ENCODE measurements around the gene COTL1. TPM values are rescaled to one million over a fixed set of nuclear protein-coding genes. Genes with fewer than 3 reads are reported as not detected.

COTL1 gene
- total RNA-seq, 1 donor from 2014 or later: 179 TPM

DNA sequence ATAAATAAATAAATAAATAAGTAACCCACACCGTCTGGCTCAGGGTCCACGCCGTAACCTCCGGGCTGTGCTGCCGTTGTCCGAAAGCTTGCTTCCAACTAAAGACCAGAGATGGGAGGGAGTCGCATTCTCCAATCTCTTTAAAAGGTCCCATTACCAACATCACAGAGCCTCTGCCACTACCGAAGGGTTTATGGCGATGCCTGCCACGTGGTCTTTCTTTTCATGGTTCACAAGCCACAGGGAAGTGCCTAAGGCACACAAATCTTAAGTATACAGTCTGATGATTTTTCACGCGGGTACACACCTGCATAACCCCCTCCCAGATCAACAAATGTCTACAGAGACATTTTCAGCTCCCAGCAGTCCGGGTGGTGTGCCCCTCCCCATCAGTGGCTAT is 1.4 kb downstream of the COTL1 start:
- H3K27me3 Mint-ChIP-seq: peaks cover 6% of the 10 kb centered on the region
- TF ChIP-seq, protein P1, sequence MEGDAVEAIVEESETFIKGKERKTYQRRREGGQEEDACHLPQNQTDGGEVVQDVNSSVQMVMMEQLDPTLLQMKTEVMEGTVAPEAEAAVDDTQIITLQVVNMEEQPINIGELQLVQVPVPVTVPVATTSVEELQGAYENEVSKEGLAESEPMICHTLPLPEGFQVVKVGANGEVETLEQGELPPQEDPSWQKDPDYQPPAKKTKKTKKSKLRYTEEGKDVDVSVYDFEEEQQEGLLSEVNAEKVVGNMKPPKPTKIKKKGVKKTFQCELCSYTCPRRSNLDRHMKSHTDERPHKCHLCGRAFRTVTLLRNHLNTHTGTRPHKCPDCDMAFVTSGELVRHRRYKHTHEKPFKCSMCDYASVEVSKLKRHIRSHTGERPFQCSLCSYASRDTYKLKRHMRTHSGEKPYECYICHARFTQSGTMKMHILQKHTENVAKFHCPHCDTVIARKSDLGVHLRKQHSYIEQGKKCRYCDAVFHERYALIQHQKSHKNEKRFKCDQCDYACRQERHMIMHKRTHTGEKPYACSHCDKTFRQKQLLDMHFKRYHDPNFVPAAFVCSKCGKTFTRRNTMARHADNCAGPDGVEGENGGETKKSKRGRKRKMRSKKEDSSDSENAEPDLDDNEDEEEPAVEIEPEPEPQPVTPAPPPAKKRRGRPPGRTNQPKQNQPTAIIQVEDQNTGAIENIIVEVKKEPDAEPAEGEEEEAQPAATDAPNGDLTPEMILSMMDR (conservative IDR thresholded peaks at IDR 0.05): no peak
- peak overlapping the region; percentile 56 for H3K27ac Mint-ChIP-seq
- peaks cover 42% of the 10 kb centered on the region for H3K4me1 Mint-ChIP-seq (ENCODE audit: unreplicated experiment)
- peaks cover 8% of the 10 kb centered on the region for H3K36me3 Mint-ChIP-seq
- H3K4me3 Mint-ChIP-seq: peak overlapping the region; percentile 97
- no peaks in the 10 kb centered on the region for H3K9me3 Mint-ChIP-seq
- no peak for DNase-seq (ENCODE audit: extremely low spot score, unreplicated experiment)

DNA sequence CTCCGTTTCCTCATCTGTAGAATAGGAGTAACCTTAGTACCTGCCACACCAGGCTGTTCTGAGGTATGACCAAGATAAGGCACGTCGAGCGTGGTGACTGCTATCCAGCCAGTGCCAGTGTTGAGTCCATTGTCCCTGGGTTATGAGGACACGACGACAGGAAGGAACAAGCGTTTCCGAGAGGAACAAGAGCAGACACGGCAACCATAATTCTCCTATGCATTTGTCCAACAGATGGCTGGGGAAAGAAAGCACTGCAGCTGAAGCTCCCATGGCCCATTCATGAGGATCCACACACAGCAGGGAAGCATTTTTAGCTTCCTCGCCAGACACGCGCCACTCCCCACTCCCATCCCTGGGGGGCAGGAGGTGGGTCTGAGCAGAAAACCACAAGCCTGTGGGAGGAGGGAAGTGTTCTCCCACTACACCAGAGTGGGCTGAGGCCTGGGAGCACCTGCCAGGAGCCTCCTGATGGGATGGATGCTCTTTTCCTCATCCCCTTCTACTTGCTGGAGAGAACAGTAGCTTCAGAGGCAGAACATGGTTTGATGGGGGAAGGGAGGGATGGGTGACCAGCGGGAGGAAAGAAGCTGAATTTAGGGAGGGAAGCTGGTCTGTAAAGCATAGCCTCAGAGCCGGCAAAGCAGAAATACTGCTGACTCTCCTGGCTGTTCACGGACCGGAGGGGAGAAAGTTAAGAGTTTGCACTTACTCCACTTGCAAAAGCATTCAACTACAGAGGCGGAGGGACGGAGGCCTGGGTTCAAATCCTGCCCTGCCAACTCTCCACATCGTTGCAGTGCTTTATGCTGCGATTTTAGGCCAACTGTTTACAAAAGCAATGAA is 2.7 kb downstream of the COTL1 start:
- peaks cover 13% of the 10 kb centered on the region for H3K36me3 Mint-ChIP-seq
- TF ChIP-seq, protein P1 (conservative IDR thresholded peaks at IDR 0.05): no peak
- no peak for DNase-seq (ENCODE audit: extremely low spot score, unreplicated experiment)
- peaks cover 6% of the 10 kb centered on the region for H3K27me3 Mint-ChIP-seq
- peak overlapping the region; percentile 76 for H3K4me3 Mint-ChIP-seq
- H3K9me3 Mint-ChIP-seq: no peaks in the 10 kb centered on the region
- no peak overlapping the region for H3K27ac Mint-ChIP-seq
- peaks cover 46% of the 10 kb centered on the region for H3K4me1 Mint-ChIP-seq (ENCODE audit: unreplicated experiment)

DNA sequence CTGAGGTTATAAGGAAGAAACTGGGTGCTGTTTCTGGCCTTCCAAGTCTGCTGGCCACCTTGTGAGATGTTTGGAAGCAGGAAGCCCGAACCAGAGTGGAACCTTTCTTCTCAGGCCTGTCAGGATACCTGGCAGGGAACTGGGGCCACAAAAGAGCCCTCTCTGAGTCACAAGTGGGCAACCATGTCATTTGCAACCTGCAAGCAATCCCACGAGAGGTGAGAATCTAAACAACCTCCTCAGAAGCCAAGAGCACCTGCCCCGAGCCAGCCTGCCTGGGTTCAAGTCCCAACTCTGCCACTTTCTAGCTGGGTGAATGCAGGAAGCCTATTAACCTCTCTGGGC is 3.3 kb downstream of the COTL1 start:
- H3K27me3 Mint-ChIP-seq: peaks cover 6% of the 10 kb centered on the region
- peaks cover 13% of the 10 kb centered on the region for H3K36me3 Mint-ChIP-seq
- TF ChIP-seq, protein P1 (conservative IDR thresholded peaks at IDR 0.05): no peak
- H3K4me1 Mint-ChIP-seq (ENCODE audit: unreplicated experiment): peaks cover 46% of the 10 kb centered on the region
- peak overlapping the region; percentile 76 for H3K4me3 Mint-ChIP-seq
- no peak for DNase-seq (ENCODE audit: extremely low spot score, unreplicated experiment)
- no peak overlapping the region for H3K27ac Mint-ChIP-seq
- H3K9me3 Mint-ChIP-seq: no peaks in the 10 kb centered on the region

DNA sequence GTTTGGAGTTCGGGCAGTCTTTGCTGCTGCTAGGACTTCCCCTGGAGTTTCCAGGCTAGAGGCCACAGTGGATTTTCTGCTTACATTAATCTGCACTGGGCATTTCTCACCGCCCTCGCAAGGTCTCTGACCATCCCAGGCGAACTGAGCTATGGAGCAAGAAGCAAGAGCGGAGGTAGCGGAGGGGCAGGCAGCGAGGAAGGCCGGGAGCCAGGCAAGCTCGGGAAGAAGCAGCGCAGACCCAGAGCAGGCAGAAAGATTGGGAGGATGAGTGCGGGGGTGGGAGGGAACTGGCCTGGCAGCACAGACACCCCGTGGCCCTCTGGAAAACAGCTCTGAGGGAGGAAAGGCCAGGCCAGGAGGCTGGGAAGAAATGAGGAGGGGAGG is 3.8 kb downstream of the COTL1 start:
- peaks cover 13% of the 10 kb centered on the region for H3K36me3 Mint-ChIP-seq
- H3K9me3 Mint-ChIP-seq: no peaks in the 10 kb centered on the region
- peaks cover 6% of the 10 kb centered on the region for H3K27me3 Mint-ChIP-seq
- H3K27ac Mint-ChIP-seq: peak overlapping the region; percentile 28
- H3K4me1 Mint-ChIP-seq (ENCODE audit: unreplicated experiment): peaks cover 45% of the 10 kb centered on the region
- DNase-seq (ENCODE audit: extremely low spot score, unreplicated experiment): no peak
- TF ChIP-seq, protein P1 (conservative IDR thresholded peaks at IDR 0.05): no peak
- peak overlapping the region; percentile 73 for H3K4me3 Mint-ChIP-seq

DNA sequence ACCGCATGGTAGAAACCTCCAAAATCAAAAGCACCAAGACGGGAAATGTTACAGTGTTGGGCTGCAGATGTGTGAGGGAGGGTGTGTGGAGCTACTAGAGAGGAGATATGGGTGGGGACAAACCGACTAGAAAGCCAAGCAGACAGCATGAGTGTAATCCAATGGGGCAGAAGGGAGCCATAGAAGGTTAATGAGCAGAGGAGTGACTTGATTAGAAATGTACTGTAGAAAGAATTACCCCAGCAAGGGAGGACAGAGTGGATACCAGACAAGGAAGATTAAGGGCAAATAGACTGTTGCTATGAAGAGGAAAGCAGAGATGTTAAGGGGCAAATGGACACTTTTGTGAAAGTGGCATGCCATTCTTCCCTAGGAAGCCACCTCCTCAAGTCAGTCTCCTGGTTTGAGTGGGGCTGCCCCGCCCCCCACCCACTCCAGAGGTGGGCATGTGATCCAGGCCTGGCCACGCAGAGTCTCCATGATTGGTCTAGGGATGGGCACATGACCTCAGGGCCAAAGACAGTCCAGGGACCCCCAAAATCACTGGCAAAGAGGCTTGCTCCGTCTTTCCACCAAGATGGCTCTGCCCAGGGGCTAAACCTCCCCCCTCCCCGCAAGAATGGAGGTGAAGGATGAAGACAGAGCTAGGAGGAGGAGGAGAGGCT is 4.3 kb downstream of the COTL1 start:
- H3K4me1 Mint-ChIP-seq (ENCODE audit: unreplicated experiment): peaks cover 41% of the 10 kb centered on the region
- H3K9me3 Mint-ChIP-seq: no peaks in the 10 kb centered on the region
- H3K27ac Mint-ChIP-seq: peak overlapping the region; percentile 28
- DNase-seq (ENCODE audit: extremely low spot score, unreplicated experiment): no peak
- H3K27me3 Mint-ChIP-seq: peaks cover 6% of the 10 kb centered on the region
- peaks cover 13% of the 10 kb centered on the region for H3K36me3 Mint-ChIP-seq
- TF ChIP-seq, protein P1 (conservative IDR thresholded peaks at IDR 0.05): no peak
- peak overlapping the region; percentile 73 for H3K4me3 Mint-ChIP-seq

Measured in type B pancreatic cell (in vitro differentiated cells).